ENCODE data around the gene RAP1GAP2.
"Not testable (repeated sequence)": the region's sequence is repeated elsewhere in the genome, so short reads cannot be mapped to it uniquely, and the experiment has no call there.

Gene RAP1GAP2

DNA sequence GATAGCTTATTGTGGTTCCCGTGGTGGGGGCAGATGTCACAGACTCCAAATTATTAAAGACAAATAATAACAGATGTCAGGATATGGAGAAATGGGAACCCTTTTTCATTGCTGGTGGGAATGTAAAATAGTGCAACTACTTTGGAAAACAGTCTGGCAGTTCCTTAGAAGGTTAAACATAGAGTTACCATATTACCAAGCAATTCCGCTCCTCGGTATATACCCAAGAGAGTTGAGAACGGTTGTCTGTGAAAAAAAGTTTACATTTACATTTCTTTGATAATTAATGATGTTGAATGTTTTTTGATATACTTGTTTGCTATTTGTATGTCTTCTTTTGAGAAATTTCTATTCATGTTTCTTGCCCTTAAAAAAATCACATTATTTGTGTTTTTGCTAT lies 226.0 kb downstream of the RAP1GAP2 start:
- DNase-seq (ENCODE audit: low read depth in 3 of 3), result no peak

DNA sequence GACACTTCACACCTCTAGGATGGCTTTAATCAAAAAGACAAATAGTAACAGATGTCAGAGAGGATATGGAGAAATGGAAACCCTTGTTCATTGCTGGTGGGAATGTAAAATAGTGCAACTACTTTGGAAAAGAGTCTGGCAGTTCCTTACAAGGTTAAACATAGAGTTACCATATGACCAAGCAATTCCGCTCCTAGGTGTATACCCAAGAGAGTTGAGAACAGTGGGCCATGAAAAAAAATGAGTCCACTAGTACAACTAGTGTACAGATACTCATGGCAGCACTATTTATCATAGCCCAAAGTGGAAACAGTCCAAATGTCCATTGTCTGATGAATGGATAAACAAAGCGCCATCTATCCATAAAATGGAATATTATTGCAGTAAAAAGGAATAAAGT lies 228.1 kb downstream of the RAP1GAP2 start:
- no peak for DNase-seq (ENCODE audit: low read depth in 3 of 3)

DNA sequence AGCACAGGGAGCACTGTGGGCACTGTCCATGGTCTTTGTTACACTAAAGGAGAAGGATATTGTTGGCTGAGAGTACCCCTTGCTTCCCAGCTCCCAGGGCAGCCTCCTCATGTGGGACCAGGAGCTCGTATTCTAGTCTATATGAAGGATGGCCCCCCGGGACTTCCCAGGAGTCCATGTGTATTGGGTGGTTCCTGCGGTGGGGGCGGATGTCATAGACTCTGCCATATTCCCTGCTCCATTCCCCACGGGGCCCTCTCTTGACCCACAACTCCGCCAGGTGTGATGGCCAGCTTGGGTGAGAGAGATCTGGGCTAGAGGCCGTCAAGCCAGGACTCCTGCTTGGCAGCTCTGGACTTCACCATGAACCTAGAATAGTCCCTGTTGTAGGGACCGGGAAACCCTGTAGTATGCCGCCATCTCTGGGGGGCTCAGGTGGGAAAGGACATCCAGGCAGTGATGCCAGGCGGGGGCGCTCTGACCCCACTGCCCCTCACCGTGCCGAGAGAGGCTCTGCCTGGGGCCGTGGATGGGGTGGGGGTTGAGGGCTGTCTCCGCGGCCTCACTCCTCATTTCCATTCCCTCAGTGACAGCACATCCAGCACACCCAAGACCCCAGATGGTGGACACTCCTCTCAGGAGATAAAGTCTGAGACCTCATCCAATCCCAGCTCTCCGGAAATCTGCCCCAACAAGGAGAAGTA lies 229.3 kb downstream of the RAP1GAP2 start:
- DNase-seq (ENCODE audit: low read depth in 3 of 3), result no peak

DNA sequence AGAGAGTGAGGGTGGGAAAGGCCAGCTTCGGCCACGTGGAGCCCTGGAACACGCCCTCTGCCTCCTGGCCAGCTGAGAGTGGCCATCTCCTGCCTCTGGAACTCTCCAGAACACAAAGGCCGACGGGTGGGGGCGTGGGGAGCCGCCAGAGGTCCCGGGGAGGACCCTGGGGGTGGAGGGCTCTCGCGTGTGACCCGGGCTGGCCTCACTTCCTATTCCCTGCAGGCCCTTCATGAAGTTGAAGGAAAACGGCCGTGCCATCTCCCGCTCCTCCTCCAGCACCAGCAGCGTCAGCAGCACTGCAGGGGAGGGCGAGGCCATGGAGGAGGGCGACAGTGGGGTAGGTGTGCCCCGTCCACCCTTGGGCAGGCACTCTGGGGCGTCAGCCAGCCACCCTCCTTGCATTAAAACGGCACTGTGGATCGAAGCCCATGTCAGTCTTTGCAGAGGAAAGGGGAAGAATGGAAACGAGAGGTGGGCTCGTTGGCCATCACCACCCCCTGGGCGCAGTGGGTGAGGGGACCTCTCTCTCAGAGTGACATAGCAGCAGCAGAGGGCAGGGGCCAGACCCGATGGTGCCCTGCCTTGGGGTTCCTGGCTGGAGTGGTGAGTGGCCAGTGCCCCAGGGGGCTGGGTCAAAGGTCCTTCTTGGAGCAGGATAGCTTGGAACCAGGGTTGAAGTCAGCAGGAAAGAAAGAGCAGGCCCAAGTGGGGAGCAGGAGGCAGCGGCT lies 230.1 kb downstream of the RAP1GAP2 start:
- DNase-seq (ENCODE audit: low read depth in 3 of 3), result no peak

DNA sequence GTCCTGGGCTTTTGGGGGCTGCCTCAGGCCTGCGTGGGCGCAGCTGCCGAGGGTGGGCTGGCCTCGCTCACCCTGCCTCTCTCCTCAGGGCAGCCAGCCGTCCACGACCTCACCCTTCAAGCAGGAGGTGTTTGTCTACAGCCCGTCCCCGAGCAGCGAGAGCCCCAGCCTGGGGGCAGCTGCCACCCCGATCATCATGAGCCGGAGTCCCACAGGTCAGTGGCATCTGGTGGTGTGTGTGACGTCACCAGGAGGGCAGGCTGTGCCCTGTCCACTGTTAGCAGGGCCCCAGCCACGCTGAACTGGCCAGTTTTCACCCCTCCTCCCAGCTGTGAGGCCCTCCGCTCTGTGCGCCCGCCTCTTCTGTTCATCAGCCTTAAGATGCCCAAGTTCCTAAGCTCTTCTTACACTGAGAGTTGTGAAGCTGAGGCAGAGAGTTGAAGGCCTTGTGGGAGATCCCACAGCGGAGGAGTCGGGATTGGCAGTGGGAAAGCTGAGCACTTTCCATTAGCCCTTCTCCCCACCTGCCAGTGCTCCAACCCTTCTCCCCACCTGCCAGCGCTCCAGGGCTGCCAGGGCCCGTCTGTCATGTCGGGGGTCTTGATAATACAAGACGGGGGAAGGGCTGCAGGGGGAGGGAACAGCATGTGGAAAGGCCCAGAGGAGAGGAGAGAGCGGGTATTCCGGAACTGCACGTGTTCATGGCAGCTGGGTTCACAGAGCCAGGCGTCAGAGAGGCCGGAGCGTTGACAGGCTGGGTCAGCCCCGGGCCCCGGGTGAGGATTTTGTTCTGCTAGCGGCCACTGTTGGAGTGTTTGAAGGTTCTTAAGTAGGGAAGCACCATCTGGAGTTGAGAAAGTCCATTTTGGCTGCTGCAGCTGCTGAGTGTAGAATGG lies 230.9 kb downstream of the RAP1GAP2 start:
- no peak for DNase-seq (ENCODE audit: low read depth in 3 of 3)

DNA sequence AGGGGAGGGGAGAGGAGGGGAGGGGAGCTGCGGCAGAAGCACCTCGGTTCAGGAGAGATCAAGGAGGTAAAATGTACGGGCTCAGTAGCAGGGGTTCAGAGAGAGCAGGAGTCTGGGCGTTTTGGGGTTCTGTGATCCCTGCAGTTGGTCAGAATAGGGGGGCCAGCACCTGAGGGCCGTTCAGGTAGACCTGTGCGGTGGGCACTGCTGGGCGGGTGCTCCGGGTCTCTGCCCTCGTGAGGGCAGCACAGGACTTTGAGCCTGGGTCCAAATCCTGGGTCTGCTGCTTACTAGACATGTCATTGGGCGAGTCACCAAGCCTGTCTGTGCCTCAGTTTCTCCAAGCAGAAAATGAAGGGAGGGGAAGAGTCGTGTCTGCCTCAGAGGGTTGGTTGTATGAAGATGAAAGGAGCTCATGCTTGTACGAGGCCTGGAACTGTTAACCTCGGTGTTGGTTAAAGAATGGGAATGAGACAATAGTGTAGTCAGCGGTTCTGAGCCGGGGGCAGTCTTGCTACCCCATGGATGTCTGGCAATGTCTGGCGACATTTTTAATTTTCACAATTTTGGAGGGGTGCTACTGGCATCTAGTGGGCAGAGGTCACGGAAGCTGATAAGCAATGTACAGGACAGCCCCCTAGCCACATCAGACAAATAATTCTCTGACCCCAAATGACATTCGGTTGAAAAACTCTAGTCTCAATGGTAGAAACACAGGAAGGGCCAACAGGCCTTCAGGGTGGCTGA lies 231.7 kb downstream of the RAP1GAP2 start:
- DNase-seq (ENCODE audit: low read depth in 3 of 3), result no peak

DNA sequence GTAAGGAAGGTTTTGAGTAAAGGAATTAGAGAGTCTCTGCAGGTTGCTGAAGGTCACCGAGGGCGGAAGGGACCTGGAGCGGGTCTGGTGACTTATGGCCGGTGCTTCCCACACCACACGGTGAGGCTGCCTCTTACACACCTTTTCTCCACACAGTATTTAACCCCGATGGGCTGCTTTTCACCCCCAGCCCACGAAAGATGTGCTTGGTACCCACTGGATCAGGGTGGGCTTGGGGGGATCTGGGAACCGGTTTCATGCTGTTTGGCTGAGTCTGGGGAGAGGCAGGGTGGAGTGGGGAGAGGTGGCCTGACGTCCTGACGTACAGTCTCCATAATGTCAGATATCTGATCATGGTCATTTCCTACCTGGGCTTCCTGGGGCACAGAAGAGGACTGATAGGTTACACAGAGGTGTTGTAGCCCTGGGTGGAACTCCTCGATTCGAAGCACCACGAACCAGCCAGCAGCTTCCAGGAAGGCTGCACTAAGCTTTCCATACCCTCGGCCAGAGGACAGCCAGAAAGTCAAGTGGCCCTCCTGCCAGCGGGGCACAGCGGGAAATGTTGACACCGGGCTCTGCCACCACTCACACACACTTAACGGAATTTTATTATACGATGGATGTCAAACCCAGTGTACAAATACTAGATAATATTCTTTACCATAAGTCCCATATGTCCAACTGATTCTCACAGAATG lies 233.1 kb downstream of the RAP1GAP2 start:
- no peak for DNase-seq (ENCODE audit: low read depth in 3 of 3)

DNA sequence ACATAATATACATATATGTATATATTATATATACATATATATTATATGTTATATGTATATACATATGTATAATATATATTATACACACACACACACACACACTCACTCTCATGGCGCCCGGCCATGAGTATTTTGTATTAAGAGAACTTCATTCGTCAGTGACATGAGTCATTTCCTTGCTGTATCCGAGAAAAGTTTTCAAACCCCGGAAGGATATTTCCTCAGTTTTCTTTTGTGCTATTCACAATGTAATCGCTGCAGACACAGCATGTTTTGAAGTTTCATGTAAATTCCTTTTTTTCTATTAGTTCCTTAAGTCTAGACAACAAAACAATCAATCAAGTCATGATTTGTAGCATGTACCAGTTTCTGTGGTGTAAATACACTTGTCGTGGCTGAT lies 233.9 kb downstream of the RAP1GAP2 start:
- DNase-seq (ENCODE audit: low read depth in 3 of 3), result no peak

DNA sequence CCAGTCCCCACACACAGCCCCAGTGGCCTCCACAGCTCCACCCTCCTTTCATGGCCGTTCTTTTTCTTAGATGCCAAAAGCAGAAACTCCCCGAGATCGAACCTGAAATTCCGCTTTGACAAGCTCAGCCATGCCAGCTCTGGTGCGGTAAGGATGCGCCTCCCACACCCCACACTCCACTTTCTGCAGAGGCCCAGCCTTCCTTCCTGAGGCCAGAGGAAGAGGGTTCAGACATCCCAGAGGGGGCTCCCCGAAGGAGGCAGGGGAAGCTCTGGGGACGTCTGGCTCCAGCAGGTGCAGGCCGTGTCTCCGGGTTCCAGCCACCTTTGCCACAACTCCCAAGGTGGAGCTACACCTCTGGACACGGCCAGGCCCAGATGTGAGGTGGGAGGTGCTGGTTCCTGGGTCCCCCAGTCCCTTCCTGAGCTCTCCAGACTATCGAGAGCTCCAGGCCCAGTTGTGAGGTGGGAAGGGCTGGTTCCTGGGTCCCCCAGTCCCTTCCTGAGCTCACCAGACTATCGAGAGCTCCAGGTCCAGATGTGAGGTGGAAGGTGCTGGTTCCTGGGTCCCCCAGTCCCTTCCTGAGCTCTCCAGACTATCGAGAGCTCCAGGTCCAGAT lies 234.7 kb downstream of the RAP1GAP2 start:
- not testable (repeated sequence) for DNase-seq (ENCODE audit: low read depth in 3 of 3)

DNA sequence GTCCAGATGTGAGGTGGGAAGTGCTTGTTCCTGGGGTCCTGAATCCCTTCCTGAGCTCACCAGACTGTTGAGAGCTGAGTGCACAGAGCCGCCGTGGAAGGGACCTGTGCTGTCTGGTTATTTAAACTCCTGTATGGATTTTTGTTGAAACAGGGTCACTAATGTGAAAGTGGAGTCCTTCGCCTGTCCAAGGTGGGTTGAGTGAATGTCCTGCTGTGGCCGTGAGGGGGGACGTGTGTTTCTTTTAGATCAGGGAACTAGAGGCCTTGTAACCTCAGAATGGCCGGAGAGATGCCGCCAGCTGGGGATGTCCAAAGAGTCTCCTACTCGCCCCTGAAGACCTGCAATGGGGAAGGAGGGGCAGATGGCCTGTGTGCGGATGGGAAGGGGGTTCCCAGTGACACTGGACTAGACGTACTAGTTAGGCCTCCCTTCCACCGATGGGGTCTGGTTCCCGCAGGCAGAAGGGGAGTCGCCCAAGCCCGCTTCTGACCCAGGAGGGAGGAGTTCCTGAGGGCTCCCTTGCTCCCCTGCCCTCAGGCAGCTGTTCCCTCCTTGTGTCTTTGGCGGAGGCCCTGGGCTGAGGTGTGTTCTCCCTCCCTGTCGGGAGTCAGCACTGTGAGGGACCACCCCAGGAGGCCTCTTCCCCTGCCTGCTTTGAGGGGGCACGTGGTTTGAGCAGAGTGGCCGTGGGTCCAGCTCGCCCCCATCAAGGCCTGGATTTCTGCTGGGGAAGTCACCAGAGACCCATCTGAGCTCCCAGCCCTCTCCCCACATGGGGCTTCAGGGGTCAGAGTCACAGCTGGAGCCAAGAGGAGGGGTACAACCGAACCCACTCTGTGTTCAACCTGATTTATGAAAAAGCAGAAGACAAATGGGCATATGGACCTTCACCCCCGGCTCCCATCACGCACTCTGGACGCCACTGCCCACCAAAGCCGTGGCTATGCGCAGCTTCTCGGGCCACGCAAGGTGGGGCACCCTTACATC lies 236.3 kb downstream of the RAP1GAP2 start:
- DNase-seq (ENCODE audit: low read depth in 3 of 3), result no peak

DNA sequence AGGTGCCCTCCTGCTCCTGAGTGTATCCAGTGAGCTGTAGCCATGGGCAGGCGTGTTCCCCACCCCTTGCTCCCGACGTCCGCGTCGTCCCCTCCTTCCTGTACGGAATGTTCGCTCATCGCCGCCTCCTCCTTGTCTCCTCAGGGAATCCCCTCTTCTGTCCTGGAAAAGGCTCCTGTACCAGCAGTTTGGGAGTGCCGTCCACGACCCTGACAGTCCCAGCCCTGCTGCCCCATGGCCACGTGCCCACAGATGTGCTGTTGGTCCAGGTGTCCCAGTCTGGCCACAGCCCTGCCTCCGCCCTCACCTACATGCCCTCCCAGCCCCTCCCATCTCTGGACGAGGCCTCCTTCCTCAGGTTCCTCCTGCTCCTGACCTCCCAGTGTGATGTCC lies 237.0 kb downstream of the RAP1GAP2 start:
- DNase-seq (ENCODE audit: low read depth in 3 of 3), result no peak

DNA sequence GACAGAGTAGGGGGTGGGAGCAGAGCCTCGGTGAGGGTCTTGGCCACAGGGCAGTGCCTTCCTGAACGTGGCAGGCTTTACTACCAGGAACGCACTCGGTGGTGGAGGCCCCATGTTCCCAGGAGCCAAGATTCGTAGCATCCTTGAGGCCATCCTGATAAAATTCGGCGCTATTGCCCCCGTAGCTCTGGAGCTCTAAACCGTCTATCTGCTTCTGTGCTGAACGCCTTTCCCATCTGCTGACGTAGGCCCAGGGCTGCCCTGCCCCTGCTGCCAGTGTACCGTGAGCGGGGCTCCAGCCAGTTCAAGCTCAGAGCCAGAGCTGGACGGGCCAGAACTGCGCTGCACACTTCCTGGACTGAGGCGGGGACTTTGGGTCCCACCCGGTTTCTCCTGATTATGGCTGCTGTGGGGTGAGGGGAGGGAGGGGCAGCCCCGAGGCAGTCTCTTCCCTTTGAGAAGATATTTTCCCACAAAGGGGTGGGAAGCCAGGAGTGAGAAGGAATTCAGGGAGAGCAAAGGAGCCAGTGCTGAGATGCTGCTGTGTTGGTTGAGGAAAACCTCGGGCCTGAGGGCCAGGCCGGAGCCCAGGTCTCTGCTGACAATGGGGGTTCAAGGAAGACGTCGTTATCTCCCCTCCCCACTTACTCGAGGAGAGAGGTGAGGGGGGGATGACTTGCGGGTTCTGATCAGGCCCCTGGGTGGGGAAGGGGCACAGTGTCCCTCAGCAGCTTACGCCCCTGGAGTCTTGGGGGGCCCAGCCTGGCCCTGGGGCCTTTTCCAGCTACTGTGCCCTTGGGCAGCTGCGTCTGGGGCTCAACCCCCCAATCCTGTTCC lies 237.7 kb downstream of the RAP1GAP2 start:
- no peak for DNase-seq (ENCODE audit: low read depth in 3 of 3)

DNA sequence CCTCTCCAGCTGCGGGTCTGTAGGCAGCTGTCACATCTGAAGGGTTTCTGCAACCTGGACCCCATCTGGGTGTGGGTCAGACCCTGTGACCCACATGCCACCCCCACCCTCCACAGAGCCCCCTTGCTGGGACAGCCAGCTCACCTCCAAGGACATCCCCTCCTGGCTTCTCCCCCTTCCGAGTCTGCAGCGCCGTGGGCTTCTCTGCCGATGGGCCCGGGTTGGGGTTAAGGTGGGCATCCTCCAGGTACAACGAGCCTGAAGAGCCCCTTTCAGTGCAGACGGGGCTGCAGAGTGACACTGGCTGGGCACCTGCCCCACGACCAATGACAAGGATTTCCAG lies 238.3 kb downstream of the RAP1GAP2 start:
- no peak for DNase-seq (ENCODE audit: low read depth in 3 of 3)

DNA sequence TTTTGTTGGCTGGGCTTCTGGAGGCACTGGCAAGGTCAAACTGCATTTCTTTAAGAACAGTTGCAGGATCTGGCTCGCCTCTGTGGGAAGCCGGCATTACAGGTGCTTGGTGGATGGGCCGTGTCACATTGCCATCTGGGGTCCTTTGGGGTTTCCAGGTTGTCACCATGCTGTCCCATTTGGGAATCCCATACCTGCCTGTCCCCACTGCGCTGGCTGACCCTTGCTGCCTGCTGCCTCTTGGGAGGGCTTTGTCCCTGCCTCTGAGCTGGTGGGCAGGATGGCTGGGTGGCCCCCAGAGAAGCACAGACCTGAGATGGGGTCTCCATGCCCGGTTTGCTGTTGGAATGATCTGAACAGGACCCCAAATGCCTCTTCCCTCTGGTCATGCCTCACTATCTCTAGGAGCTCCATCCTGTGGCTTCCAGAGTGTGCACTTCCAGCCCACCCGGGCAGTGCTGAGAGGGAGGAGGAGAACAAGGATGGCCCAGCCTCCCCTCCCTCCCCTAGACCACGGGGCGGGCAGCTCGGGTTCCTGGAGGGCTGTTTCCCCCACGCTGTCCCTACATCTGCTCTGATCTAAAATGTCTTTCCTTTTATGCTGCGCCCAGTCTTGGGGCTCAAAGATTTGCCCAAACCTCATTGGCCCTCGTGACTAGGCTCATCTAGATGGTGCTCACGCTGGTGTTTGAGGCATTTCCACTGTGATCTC lies 239.2 kb downstream of the RAP1GAP2 start:
- no peak for DNase-seq (ENCODE audit: low read depth in 3 of 3)

DNA sequence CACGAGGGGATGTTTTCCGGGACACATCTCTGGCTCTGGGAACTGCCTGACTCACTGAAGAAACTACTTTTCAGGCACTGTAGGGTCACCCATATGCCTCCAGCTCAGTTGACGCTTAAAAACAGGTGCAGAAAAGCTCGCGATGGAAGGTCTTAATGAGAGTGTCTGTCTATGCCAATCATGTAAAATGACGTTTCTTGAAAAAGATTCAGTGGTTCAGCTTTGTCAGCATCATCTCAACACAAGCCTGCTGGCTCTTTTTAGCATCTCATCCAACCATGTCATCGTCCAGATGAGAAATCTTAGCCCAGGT lies 239.7 kb downstream of the RAP1GAP2 start:
- no peak for DNase-seq (ENCODE audit: low read depth in 3 of 3)

DNA sequence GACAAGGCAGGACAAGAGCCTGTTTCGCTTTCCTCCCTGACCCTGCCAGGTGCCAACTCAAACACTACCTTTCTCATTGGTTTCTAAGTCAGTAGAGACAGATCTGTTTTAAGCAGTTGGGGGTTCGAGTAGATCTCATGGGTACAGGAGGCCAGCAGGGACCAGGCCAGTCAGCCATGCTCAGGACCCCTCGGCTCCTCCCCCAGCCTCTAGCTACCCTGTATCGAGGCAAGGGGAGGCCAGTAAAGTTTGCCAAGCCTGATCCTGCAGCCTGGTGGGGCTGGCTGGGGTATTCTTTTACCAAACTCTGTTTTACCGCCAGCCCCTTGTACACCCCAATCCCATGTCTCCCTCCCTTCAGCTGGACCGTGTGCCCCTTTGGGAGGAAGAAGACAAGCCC lies 240.6 kb downstream of the RAP1GAP2 start:
- DNase-seq (ENCODE audit: low read depth in 3 of 3), result no peak

DNA sequence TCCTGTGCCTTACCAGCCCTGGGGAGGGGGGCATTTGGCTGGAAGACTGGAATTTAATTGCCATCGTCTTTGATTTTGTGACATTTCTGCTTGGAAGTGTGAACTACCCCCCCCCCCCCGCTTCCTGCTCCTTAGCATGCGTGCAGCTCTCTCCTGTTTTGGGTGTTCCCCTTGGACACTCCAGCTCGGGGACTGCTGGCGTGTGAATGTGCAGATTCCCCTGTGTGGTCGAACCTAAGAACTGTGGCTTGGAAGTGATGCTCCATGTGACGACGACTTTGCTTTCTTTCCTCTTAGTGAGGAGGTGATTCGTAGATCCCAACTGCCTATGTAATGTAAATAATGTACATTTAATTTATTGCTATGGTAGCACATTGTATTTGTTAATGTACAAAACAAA lies 241.0 kb downstream of the RAP1GAP2 start:
- no peak for DNase-seq (ENCODE audit: low read depth in 3 of 3)

DNA sequence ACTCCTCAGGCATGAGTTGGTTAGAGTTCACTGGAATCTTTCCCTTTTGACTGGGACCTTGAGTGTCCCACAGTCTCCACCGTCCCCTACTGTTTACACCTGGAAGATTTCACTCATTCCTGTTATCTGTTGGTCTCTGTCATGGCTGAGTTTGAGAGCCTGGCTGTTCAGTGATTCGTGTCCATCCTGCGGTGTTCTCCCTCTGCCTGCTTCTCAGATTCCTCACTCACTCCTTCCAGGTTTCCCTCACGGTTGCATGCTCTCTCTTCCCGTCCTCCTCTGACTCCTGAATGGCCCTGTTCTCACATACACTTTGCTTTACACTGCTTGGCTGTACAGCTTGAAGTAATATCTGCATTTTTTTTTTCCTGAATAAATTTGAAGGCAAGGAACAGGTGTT lies 242.7 kb downstream of the RAP1GAP2 start:
- DNase-seq (ENCODE audit: low read depth in 3 of 3), result no peak
